Adrenal gland (tissue), 12 donors: ENCODE results near the gene RYK. TPM values are rescaled to one million over a fixed set of nuclear protein-coding genes. Genes with fewer than 3 reads are reported as not detected.
A peak's percentile ranks its signal among the peaks of the same experiment; 100 is the strongest.

ENCODE experiments used
- DNase-seq, 7 donors: peaks; one replicate each; pipeline ENCODE4 v3.0.0-alpha.2; 2019 to 2020
- H3K27ac ChIP-seq, 5 donors: fragments of 200-600 bp; sonication (generic) in 4 of 5; 1 replicate in 3 of 5; 2 replicates in 2 of 5; pipeline versions ENCODE4 v1.5.1 to v1.8.0; 2016 to 2020; ENCODE audit warnings: mild to moderate bottlenecking in 1 of 5
- H3K27me3 ChIP-seq: fragments of 200-600 bp; 2 replicates; pipeline ENCODE4 v1.8.0; 2021
- H3K36me3 ChIP-seq, 2 donors: fragments of 200-600 bp; replicated peaks in 1 of 2; 1 replicate in 1 of 2; 2 replicates in 1 of 2; pipeline versions ENCODE4 v1.5.1 to v1.8.0; 2018 to 2022
- H3K4me1 ChIP-seq, 2 donors: fragments of 200-600 bp; replicated peaks in 1 of 2; 1 replicate in 1 of 2; 2 replicates in 1 of 2; pipeline versions ENCODE4 v1.5.1 to v1.8.0; 2018 to 2021
- H3K4me3 ChIP-seq, 4 donors: fragments of 200-600 bp; sonication (generic) in 3 of 4; one replicate each; pipeline ENCODE4 v1.5.1; 2016 to 2018
- H3K9me3 ChIP-seq, 3 donors: fragments of 200-600 bp; sonication (generic) in 1 of 3; replicated peaks in 1 of 3; 1 replicate in 2 of 3; 2 replicates in 1 of 3; pipeline versions ENCODE4 v1.5.1 to v1.8.0; 2016 to 2021
- POLR2A ChIP-seq, 2 donors: fragments of 450-650 bp; IDR thresholded peaks; one replicate each; pipeline ENCODE4 v1.6.1; 2017; ENCODE audit warnings: antibody characterized with exemption in 2 of 2, mild to moderate bottlenecking in 2 of 2, moderate library complexity in 1 of 2
- WGBS, 4 donors: extraction: QIAGEN DNeasy Blood & Tissue Kit in 2 of 4; methylation state at CpG; one replicate each; pipeline versions ENCODE4 v1.1.5 to v1.1.7; 2013 to 2017; 5-methylcytosine and 5-hydroxymethylcytosine counted together
- intact Hi-C, 2 donors: fragments of 100-400 bp; cut with DNase I; formaldehyde crosslinking; loops; one replicate each; pipeline versions ENCODE4 v1.14.1 to v1.15.0; 2022 to 2023
- polyA plus RNA-seq, 3 donors: library from polyadenylated mRNA; stranded (reverse); fragments of 200-250 nt in 2 of 3; fragments of 350-450 nt in 1 of 3; fragmentation: Illumina TruSeq in 1 of 3; extraction: RNeasy Lipid Tissue Mini Kit (QIAGEN cat#74804) in 1 of 3; gene quantifications; one replicate each; pipeline ENCODE4 v1.2.3, GENCODE V29; 2013 to 2014
- total RNA-seq, 9 donors: library from RNA; depleted of rRNA in 4 of 9; stranded (reverse); fragments of >200 nt in 4 of 9; fragments of 120-200 nt in 1 of 9; fragmentation: NEBNext Ultra II Directional in 1 of 9; extraction: Animal tissue kit (Norgen Biotek cat#: 25700) in 1 of 9; gene quantifications; one replicate each; pipeline versions ENCODE4 v1.1.0 to v1.2.4, GENCODE V29; 2013 to 2023
- TF ChIP-seq, protein P1 (sequence below), 6 experiments: fragments of 450-650 bp in 4 of 6; fragments of 200-600 bp in 2 of 6; sonication (generic) in 1 of 6; IDR thresholded peaks; 1 replicate in 5 of 6; 2 replicates in 1 of 6; pipeline versions ENCODE4 v1.5.1 to v1.8.0; 2016 to 2021; ENCODE audit warnings: antibody characterized with exemption in 6 of 6, mild to moderate bottlenecking in 2 of 6, moderate library complexity in 1 of 6
- donor health status: healthy with polysubstance abuse.
- donor health status: Bipolar disorder and iron deficiency.
- donor health status: DM: yes; HTN: yes; CAD: no.
- donor health status: DM: no; HTN: no; CAD: no.
- donor health status: DM: no; HTN: no; CAD: no.
- donor health status: DM: yes; HTN: yes; CAD: no.

The RYK gene
- total and polyA plus RNA-seq, 12 donors: 27.7 to 74.4 (median 42.1) TPM

DNA sequence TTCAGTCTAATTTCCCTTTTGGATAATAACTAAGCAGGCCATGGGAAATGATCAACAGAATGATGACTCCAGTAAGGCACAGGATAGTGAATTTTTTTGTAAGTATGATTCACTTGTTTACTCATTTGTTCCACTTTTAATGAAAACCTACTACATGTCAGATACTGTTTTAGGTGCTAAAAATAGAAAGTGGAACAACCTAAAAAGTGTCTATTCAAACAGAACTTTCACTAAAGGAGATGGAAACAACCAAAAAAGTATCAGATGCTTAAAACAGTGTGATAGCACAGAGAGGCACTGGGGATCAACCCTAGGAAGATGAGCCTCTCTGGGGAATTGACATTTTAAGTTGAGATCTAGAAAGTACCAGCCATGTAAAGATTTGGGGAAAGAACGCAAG lies 11.1 kb downstream of the RYK start:
- H3K36me3 ChIP-seq: no peaks in the 10 kb centered on the region
- WGBS, 4 donors: 84 to 96% (median 92%) methylated on average over 1 of the region's 1 CpG
- TF ChIP-seq, protein P1, sequence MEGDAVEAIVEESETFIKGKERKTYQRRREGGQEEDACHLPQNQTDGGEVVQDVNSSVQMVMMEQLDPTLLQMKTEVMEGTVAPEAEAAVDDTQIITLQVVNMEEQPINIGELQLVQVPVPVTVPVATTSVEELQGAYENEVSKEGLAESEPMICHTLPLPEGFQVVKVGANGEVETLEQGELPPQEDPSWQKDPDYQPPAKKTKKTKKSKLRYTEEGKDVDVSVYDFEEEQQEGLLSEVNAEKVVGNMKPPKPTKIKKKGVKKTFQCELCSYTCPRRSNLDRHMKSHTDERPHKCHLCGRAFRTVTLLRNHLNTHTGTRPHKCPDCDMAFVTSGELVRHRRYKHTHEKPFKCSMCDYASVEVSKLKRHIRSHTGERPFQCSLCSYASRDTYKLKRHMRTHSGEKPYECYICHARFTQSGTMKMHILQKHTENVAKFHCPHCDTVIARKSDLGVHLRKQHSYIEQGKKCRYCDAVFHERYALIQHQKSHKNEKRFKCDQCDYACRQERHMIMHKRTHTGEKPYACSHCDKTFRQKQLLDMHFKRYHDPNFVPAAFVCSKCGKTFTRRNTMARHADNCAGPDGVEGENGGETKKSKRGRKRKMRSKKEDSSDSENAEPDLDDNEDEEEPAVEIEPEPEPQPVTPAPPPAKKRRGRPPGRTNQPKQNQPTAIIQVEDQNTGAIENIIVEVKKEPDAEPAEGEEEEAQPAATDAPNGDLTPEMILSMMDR (IDR thresholded peaks at IDR 0.05): no peak
- H3K27ac ChIP-seq: peak overlapping the region in 3 of 5 donors; percentile 43 to 74 (median 53)
- H3K4me3 ChIP-seq: no peak overlapping the region
- H3K9me3 ChIP-seq: no peaks in the 10 kb centered on the region
- no peak for DNase-seq
- intact Hi-C loops: no loop called here
- peaks cover 37 to 77% of the 10 kb centered on the region in 2 donors for H3K4me1 ChIP-seq
- no peaks in the 10 kb centered on the region for H3K27me3 ChIP-seq

DNA sequence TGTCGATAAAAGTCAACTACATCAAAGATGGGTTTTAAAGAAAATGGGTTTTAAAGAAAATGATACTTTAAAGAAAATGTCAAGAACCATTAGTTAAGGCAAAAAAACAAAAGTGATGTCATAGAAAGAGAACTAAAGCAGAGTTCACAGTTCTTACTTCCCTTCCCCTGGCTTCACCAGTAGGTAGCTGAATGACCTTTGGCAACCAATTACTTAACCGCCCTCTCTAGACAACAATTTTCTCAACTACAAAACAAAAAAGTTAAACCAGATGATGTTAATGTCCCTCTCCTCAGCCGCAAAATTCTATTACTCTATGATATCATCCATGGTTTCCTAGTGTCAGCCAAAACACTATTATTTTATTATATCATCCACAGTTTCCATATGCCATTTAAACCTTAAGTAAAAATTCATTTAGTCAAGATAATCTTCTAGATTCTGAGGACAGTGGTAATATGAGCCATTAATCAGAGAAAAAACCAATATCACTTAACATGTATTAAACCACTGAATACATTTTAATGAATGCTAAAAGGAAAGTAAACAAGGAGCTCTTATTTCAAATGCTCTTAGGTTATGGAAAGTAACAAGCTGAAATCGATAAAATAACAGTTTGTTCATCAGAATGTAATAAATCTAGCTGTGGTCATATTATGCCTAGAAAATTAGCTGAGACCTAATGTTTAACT lies 13.1 kb downstream of the RYK start:
- 65 to 76% (median 72%) methylated on average over 4 of the region's 4 CpGs for WGBS, 4 donors

DNA sequence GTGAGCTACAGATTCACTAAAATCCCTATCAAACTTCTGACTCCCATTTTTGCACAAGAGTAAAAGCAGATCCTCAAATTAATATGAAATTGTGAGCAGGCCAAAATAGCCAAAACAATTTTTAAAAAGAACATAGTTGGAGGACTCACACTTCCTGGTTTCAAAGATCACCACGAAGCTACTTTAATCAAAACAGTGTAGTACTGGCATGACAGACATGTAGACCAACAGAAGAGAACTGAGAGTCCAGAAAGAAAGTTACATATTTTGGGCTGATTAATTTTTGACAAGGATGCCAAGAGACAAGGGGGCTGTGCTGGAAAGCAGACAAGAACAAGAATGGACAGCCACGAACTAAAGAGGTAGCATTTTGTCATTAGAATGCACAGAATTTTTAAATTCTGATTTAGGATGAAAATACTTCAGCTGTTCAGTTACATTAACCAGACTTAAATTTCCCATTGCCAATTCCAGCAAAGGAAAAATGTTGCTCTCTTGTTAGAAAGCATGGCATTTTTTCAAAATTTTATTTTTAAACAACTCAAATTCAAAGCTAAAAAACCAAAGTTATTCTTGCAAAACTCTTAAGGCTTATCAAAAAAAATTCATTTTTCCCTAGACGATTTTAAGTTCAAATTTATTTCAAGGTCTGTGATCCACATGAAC lies 14.0 kb downstream of the RYK start:
- Histone ChIP-seq H3K9me3 (no peaks in the 10 kb centered on the region), H3K27ac (peak overlapping the region in 4 of 5 donors; percentile 7 to 74 (median 15)), H3K27me3 (no peaks in the 10 kb centered on the region), H3K4me3 (no peak overlapping the region), H3K36me3 (no peaks in the 10 kb centered on the region), H3K4me1 (peaks cover 38 to 82% of the 10 kb centered on the region in 2 donors)
- no peak for DNase-seq
- 14 to 27% (median 26%) methylated on average over 3 of the region's 3 CpGs for WGBS, 4 donors
- TF ChIP-seq, protein P1 (IDR thresholded peaks at IDR 0.05): no peak
- TF ChIP-seq POLR2A (IDR thresholded peaks at IDR 0.05): no peak
- intact Hi-C loops: no loop called here

More for the DNA sequence above, 13.1 kb downstream of the RYK start:
- Histone ChIP-seq H3K27me3 (no peaks in the 10 kb centered on the region), H3K4me1 (peaks cover 40 to 77% of the 10 kb centered on the region in 2 donors), H3K4me3 (no peak overlapping the region), H3K27ac (peak overlapping the region in 4 of 5 donors; percentile 7 to 74 (median 28)), H3K9me3 (no peaks in the 10 kb centered on the region), H3K36me3 (no peaks in the 10 kb centered on the region)
- no peak for DNase-seq
- intact Hi-C loops: no loop called here
- TF ChIP-seq, protein P1 (IDR thresholded peaks at IDR 0.05): no peak
- no peak for TF ChIP-seq POLR2A (IDR thresholded peaks at IDR 0.05)

DNA sequence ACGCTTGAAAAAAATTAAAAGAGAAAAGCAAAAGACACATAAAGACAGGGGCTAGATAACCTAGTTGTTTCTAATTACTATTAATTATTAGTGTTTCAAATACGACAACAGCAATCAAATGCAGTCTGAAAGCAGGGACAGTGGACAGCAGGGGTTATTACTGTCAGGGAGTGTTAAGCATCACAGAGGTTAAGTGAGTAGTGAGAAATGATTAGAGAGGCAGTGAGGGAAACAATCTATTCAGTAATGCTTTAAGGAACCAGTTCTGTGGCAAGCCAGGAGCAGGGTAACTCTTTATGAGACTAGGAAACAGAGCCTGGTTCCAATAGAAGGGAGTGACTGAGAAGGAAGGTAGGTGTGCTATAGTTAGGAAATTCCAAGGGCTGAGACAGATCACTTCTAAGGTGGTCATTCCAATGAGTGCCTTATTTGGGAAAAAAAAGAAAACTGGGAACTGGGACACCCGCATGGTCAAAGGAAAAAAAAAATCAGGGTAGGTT lies 15.0 kb downstream of the RYK start:
- TF ChIP-seq POLR2A (IDR thresholded peaks at IDR 0.05): no peak
- TF ChIP-seq, protein P1 (IDR thresholded peaks at IDR 0.05): no peak
- Histone ChIP-seq H3K4me3 (no peak overlapping the region), H3K4me1 (peaks cover 46 to 91% of the 10 kb centered on the region in 2 donors), H3K9me3 (no peaks in the 10 kb centered on the region), H3K36me3 (no peaks in the 10 kb centered on the region), H3K27ac (peak overlapping the region in 3 of 5 donors; percentile 7 to 74 (median 7)), H3K27me3 (no peaks in the 10 kb centered on the region)
- no peak for DNase-seq
- WGBS, 4 donors: 83 to 91% (median 88%) methylated on average over 3 of the region's 3 CpGs
- intact Hi-C loops: no loop called here
